Right atrium auricular region (tissue), 2 donors: ENCODE data around the gene PPP1R1C. TPM values are rescaled to one million over a fixed set of nuclear protein-coding genes. Genes with fewer than 3 reads are reported as not detected.

Experiments used
- DNase-seq: peaks from one replicate; pipeline ENCODE4 v3.0.0-alpha.2; 2019; ENCODE audit warnings: low spot score
- H3K27ac ChIP-seq, 2 donors: fragments of 200-600 bp; sonication (generic); 1 replicate in 1 of 2; 2 replicates in 1 of 2; pipeline ENCODE4 v1.5.1; 2016 to 2019
- H3K27me3 ChIP-seq, 2 donors: fragments of 200-600 bp; sonication (generic); one replicate each; pipeline versions ENCODE4 v1.5.1 to v1.6.0; 2017 to 2019
- H3K36me3 ChIP-seq: fragments of 200-600 bp; sonication (generic); one replicate; pipeline ENCODE4 v1.5.1; 2016
- H3K4me1 ChIP-seq, 2 donors: fragments of 200-600 bp; sonication (generic); one replicate each; pipeline versions ENCODE4 v1.5.1 to v1.6.0; 2017 to 2019
- H3K4me3 ChIP-seq, 2 donors: fragments of 200-600 bp; sonication (generic); 1 replicate in 1 of 2; 2 replicates in 1 of 2; pipeline ENCODE4 v1.5.1; 2017 to 2019; ENCODE audit warnings: mild to moderate bottlenecking in 1 of 2, moderate library complexity in 1 of 2
- H3K9me3 ChIP-seq, 2 donors: fragments of 200-600 bp; sonication (generic); one replicate each; pipeline ENCODE4 v1.5.1; 2019
- CTCF ChIP-seq, 2 donors: fragments of 200-600 bp; sonication (generic); IDR thresholded peaks; one replicate each; pipeline ENCODE4 v1.5.1; 2019; ENCODE audit warnings: antibody characterized with exemption in 2 of 2
- total RNA-seq, 2 donors: library from RNA; depleted of rRNA; stranded (reverse); fragments of >200 nt; gene quantifications; one replicate each; pipeline ENCODE4 v1.1.0, GENCODE V29; 2016

Gene PPP1R1C
- total RNA-seq, 2 donors from 2014 or later: 5.4 to 14.5 TPM

DNA sequence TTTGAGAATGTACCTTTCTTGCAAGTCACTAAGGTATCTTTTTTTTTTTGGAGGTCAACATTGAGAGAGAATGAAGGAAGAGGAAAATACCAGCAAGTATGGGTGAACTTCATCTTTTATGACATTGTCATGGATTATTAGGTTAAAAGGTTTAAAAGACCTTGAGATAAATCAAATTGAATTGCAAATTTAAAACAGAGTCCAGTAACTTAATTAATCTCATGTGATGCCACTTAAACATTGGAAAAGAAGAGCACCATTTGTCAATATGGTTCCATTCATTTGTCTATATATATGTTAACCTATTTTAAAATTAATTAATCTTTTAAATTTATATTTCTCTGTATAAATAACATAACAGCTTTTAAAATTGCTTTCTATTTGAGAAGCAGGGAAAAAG lies 83.8 kb downstream of the PPP1R1C start:
- no peak for TF ChIP-seq CTCF (IDR thresholded peaks at IDR 0.05)
- Histone ChIP-seq H3K4me3 (no peak overlapping the region), H3K27ac (no peak overlapping the region), H3K27me3 (no peaks in the 10 kb centered on the region), H3K36me3 (no peaks in the 10 kb centered on the region), H3K4me1 (peaks cover 0 to 4% of the 10 kb centered on the region in 2 donors), H3K9me3 (no peaks in the 10 kb centered on the region)
- DNase-seq: no peak

DNA sequence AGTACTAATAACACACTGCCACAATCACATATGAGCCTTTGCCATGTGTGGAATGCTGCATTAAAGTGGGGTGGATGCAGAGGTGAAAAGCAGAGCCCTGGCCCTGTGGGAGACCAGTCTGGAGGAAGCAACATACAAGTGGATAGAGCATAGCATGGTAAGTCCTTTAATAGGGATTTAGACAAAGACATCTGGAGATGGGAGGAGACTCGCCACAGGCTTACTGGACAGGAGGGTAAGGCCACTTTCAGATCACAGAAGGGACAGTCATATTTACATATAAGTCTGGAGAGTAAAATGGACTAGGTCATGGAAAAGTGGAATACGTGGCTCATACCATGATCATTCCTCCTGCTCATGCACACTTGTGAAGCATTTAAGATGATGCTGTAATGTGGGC lies 84.3 kb downstream of the PPP1R1C start:
- TF ChIP-seq CTCF (IDR thresholded peaks at IDR 0.05): no peak
- no peak for DNase-seq
- Histone ChIP-seq H3K4me1 (no peaks in the 10 kb centered on the region), H3K9me3 (no peaks in the 10 kb centered on the region), H3K4me3 (no peak overlapping the region), H3K36me3 (no peaks in the 10 kb centered on the region), H3K27me3 (no peaks in the 10 kb centered on the region), H3K27ac (no peak overlapping the region)

GRCh38 chr2:182070736-182071135 lies 85.1 kb downstream of the PPP1R1C start:
- no peaks in the 10 kb centered on the region for H3K9me3 ChIP-seq
- TF ChIP-seq CTCF (IDR thresholded peaks at IDR 0.05): no peak
- H3K4me3 ChIP-seq: no peak overlapping the region
- no peaks in the 10 kb centered on the region for H3K4me1 ChIP-seq
- H3K36me3 ChIP-seq: no peaks in the 10 kb centered on the region
- H3K27ac ChIP-seq: no peak overlapping the region
- DNase-seq: no peak
- no peaks in the 10 kb centered on the region for H3K27me3 ChIP-seq

DNA sequence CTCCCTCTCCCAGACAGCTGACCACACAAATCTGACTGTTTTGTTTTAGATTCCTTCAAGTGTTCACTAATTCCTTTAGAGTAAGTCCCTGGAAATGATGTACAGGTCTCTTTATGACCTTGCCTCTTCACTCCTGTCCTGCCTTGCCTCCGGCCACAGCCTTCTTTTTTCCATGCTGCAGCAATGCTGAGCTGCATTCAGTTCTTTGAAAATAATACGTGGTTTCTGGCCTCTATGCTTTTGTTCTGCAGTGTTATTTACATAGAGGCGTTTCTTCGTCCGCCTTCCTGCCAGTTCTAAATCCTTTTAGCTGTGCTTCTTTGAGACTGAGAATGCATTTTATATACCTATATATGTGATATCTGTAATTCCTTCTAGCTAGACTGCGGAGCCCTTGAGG lies 87.2 kb downstream of the PPP1R1C start:
- Histone ChIP-seq H3K9me3 (no peaks in the 10 kb centered on the region), H3K27ac (no peak overlapping the region), H3K4me3 (no peak overlapping the region), H3K4me1 (peaks cover 0 to 6% of the 10 kb centered on the region in 2 donors), H3K27me3 (no peaks in the 10 kb centered on the region), H3K36me3 (no peaks in the 10 kb centered on the region)
- DNase-seq: no peak
- TF ChIP-seq CTCF (IDR thresholded peaks at IDR 0.05): no peak

DNA sequence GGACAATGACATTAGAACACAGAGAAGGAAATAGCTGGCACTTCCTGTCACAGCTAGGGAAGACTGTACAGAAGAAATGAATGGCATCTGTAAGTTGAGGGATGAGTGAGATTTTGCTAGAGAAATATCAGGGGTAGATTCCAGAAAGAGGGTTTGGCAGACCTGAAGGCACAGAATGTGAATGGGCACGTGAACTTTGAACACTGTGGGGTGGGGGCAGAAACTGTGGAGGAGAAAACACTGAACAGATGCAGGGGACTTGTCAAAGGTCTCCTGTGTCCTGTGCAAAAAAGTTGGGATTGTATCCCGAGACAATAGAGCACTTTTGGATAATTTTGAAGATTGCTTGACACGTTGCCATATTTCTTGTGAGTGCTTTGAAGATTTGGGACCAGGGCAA lies 88.0 kb downstream of the PPP1R1C start:
- H3K4me1 ChIP-seq: peaks cover 0 to 6% of the 10 kb centered on the region in 2 donors
- H3K9me3 ChIP-seq: no peaks in the 10 kb centered on the region
- no peak for TF ChIP-seq CTCF (IDR thresholded peaks at IDR 0.05)
- H3K4me3 ChIP-seq: no peak overlapping the region
- no peaks in the 10 kb centered on the region for H3K27me3 ChIP-seq
- no peaks in the 10 kb centered on the region for H3K36me3 ChIP-seq
- DNase-seq: no peak
- no peak overlapping the region for H3K27ac ChIP-seq

DNA sequence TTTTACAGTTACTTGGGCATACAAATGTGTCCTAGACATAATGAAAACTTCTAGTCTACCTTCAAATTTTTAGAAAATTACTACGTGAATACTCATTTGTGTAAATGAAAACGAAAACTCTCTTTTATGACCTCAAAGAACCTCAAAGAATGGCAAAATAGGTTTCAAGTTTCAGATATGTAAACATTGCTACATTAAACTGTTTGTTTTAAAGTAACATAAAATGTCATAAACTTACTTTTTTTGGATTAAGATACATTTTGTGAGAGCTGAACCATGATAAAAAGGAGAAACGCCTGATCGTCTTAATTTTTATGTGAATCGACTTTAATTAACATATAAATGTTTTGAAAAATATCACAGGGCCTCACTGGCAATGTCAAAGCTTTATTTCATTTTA lies 91.4 kb downstream of the PPP1R1C start:
- Histone ChIP-seq H3K27ac (no peak overlapping the region), H3K27me3 (no peaks in the 10 kb centered on the region), H3K4me1 (peaks cover 0 to 6% of the 10 kb centered on the region in 2 donors), H3K36me3 (no peaks in the 10 kb centered on the region), H3K9me3 (no peaks in the 10 kb centered on the region), H3K4me3 (no peak overlapping the region)
- TF ChIP-seq CTCF (IDR thresholded peaks at IDR 0.05): no peak
- no peak for DNase-seq
